Occipital lobe (tissue), 2 donors: ENCODE data around the gene PKLR. TPM values are rescaled to one million over a fixed set of nuclear protein-coding genes. Genes with fewer than 3 reads are reported as not detected.

Experiments
- DNase-seq: peaks from one replicate; lab custom pipeline; 2025; lab: John Stamatoyannopoulos, UW
- total RNA-seq: library from RNA; depleted of rRNA; stranded (reverse); fragments of >200 nt; gene quantifications from one replicate; pipeline ENCODE4 v1.2.3, GENCODE V29; 2014

The PKLR gene
- total RNA-seq, 1 donor from 2014 or later, result not detected

DNA sequence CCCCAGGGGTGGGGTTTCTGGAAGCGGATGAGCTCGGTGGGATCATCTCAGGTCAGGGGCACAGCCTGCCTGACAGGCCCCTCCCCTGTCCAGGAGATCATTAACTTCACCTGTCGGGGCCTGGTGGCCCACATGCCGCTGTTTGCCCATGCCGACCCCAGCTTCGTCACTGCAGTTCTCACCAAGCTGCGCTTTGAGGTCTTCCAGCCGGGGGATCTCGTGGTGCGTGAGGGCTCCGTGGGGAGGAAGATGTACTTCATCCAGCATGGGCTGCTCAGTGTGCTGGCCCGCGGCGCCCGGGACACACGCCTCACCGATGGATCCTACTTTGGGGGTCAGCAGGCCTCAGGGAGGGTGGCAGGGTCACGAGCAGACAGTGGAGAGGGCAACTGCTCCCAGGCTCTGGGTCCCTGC, 15.6 kb downstream of the PKLR start:
- no peak for DNase-seq

DNA sequence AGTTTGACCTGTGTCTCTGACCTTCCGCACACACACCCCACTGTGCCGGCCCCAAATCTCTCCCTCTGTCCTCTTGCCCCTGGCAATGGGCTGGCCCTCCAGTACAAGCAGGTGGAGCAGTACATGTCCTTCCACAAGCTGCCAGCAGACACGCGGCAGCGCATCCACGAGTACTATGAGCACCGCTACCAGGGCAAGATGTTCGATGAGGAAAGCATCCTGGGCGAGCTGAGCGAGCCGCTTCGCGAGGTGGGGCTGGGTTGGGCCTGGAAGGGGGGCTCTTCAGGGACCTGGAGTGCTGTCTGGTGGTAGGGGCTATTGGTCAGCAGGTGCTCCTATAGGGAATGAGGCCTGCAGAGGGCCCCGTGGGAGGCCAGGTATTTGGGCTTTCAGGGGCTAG, 16.2 kb downstream of the PKLR start:
- DNase-seq, result no peak

DNA sequence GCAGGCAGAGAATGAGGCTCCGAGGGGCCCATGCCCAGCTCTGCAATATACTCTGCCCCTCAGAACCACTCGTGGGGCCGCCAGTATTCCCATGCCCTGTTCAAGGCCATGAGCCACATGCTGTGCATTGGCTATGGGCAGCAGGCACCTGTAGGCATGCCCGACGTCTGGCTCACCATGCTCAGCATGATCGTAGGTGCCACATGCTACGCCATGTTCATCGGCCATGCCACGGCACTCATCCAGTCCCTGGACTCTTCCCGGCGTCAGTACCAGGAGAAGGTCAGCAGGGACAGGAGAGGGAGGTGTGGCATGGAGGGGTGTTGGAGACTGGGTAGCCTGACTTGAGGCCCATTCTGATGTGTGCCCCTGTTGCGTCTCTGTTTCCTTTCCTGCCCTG, 16.8 kb downstream of the PKLR start:
- DNase-seq, result no peak

DNA sequence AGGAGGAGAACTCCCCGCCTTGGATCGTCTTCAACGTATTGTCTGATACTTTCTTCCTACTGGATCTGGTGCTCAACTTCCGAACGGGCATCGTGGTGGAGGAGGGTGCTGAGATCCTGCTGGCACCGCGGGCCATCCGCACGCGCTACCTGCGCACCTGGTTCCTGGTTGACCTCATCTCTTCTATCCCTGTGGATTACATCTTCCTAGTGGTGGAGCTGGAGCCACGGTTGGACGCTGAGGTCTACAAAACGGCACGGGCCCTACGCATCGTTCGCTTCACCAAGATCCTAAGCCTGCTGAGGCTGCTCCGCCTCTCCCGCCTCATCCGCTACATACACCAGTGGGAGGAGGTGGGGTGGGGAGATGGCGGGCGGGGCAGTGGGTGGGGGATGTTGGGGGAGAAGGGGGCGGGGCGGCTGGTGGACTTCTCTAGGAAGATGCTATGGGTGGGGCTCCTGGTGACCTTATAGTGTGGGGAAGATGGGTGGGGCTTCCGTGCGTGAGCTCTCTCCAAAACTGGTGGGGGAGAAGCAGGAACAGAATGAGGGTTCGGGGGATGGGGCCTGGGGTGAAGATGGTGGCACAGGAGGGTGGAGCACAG, 18.6 kb downstream of the PKLR start:
- DNase-seq, result no peak

DNA sequence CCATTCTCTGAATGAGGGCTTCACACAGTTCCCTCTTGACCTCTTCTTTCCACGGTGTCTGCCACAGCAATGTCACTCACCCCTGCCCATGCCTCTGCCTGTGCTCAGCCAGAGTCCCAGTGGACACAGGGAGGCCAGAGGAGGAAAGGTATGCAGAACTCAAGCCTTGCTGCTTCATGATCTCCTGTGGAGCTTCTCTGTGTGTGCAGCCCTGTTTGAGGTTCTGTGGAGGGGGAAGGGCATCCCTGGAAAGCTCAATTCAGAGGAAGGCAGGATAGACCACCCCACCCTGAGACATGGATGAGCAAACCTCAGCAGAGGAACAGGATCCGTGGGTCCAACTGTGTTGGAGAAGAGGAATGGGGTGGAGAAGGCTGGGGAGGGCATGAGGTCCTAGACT, 22.0 kb downstream of the PKLR start:
- DNase-seq, result no peak

DNA sequence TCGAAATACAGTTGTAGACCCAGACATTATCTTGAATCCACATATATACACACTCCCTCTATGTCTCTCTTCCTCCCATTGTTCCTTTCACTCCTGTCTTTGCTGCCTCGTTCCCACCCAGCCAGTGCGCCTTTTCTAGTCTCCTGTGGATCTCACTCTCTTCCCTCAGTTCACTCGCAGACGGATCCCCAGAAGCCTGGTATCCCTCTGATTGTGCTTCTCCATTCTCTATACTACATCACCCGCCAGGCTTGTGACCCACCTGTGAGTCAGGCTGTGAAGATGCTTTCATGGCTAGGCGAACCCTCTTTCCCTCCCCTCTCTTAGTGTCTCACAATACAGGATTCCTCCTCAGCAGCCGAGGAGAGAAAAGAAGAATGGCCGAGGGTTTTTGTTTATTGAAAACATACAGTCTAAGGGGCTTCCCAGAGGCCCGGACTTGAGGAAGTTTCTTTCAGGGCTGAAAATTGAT, 22.5 kb downstream of the PKLR start:
- no peak for DNase-seq

DNA sequence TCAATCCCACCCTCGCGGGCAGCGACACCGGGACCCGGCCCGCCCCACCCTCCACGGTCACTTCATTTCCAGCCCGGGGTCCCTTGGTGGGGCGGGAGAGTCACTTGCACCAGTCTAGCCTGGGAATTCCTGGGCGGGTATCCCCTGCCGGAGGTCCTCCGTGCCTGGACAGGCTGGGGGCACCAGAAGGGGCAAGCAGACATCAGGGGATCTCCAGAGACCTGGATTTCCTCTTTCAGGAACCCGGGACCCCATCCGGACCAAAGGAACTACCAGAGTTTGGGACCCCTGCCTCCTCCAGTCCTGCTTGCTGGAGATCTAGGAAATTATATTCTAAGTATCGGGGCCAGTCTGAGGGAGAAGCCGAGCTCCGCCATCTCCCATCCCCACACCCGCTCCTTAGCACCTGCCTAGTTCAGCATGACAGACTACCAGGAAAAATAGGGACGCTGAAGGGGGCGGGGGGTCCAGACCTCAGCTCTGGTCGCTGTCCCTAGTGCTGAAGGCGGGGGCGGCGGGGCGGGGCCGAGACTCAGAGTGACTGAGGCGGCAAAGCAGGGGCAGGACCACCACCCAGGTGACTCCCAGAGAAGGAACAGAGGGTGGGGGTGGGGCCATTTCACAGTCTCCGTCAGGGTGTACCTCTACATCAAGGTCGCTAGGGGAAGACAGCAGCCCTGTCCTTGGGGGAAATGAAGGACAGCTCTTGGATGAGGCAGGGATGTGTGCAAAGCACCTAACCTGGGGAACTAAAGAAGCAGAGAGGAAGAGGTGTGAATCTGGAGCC, 23.1 kb downstream of the PKLR start:
- no peak for DNase-seq

DNA sequence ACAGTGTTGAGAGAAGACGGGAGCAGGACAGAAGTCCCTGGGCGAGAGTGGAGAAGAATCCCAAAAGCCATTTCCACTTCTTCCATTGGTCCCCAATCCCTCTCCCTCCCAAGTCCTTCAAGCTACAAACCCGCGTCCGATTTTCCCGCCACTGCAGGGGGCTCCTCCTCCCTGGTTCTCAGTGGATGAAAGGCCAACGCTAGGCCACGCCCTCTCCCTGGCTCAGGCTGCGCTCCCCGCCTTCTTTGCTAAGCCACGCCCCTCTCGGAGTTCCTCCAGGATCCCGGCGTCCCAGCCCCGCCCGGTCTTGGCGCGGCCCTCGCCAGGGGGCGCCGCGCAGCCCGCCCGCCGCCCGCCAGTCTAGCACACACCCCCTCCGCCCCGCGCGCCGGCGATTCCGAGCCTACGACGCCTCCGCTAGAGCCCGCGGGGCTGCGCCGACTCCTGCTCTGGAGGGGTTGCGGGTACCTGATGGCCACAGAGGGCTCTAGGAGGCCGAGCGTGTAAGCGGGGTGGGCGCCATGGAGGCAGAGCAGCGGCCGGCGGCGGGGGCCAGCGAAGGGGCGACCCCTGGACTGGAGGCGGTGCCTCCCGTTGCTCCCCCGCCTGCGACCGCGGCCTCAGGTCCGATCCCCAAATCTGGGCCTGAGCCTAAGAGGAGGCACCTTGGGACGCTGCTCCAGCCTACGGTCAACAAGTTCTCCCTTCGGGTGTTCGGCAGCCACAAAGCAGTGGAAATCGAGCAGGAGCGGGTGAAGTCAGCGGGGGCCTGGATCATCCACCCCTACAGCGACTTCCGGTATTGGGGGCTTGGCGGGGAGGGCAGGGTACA, 24.0 kb downstream of the PKLR start, which contains the start of gene HCN3:
Gene HCN3, plus strand, starts transcription at position 394 of the 832 bp plus-strand sequence. Its CDS starts 128 bp downstream, at position 522.
- peak; percentile 96 for DNase-seq

DNA sequence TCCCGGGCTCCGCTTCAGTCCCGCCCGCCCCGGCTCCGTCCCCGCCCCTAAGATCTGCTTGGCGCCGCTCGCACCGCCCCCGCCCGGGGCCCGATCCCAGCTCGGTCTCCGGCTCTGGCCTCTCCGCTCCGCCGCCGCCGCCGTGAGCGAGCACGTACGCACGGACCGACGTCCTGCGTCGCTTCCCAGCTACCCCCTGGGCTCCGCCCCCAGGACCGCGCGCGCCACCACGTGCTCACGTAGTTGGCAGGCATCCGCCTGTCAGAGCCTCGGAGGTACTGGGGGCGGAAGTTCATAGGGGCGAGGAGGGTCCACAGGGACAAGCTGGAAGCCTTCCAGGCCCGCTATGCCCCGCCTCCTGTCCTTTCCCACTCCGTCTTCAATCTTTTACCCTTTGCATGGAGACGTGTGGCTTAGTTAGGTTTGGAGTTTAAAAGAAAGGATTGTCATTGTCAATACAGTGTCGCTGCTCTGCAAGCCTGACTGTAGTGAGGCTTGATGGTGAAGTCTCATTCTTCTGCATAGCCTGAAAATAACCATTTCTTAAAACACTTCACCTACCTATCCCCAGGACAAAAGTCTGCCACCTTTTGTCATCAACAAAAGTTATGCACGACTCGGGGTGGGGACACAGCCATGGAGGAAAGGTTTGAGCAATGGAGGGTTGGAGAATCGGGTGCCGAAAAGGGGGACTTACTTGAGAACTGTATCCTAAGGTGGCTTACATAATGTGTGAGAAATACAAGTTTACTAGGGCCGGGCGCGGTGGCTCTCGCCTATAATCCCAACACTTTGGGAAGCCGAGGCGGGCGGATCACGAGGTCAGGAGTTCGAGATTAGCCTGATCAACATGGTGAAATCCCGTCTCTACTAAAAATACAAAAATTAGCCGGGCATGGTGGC, 27.6 kb downstream of the PKLR start, which contains the start of gene CLK2:
Gene CLK2, minus strand, starts transcription at position 162 of the 903 bp plus-strand sequence. CDS start 2,527 bp downstream, outside the sequence.
- peak; percentile 91 for DNase-seq

DNA sequence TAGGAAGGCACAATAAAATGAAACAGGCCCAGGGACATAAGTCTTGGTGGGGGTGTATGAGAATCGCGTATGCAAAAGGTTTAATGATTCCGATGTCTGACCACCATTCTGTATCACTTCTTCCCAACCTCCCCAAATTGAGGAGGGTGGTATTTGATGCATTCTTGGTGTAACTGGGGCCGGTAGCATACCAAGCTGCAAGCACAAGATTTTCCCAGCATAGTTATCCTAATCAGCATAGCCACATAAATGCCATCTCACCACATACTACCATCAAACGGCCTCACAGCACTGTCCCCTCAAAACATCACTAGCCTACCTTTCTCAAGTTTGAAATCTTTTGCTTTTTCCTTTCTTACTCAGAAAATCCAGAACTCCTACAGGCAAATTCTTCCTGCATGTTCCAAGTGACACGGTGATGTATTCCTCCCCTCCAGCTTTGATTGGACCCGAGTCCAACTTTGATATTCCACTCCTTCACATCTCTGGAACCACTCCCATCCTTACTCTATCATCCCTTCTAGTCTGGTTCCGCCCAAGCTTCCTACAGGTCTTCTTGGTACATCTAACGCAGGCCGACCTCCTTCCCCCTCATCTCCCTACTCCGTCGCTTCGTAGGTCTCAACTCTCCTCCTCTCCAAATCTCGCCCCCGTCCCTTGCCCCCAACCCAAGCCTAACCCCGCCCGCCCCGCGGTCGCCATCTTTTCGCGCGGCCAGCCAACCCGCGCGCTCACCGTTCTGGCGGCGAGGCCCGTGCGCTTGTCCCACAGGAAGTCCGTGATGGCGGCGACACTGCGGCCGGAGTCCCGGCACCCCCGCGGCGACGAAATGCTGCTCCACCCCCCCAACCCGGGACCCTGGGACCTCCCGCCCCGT, 28.5 kb downstream of the PKLR start:
- DNase-seq, result no peak

DNA sequence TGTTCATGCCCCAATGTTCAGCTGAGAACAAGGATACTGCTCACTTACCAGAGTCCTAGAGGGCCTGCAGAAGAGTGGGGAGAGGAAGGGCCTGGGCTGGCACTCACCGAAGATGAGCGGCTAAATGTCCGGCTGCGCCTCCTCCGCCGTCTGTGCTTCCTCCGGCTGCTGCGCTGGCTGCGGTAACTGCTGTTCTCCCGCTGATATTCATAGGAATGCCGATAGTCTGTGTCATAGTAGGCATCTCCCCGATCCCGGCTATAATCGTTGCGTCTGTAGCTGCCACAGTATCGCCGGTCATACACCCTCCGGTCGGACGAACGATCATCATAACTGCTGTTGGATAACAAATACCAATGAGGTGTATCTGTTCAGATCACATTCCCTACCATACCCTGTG, 31.9 kb downstream of the PKLR start:
- no peak for DNase-seq

DNA sequence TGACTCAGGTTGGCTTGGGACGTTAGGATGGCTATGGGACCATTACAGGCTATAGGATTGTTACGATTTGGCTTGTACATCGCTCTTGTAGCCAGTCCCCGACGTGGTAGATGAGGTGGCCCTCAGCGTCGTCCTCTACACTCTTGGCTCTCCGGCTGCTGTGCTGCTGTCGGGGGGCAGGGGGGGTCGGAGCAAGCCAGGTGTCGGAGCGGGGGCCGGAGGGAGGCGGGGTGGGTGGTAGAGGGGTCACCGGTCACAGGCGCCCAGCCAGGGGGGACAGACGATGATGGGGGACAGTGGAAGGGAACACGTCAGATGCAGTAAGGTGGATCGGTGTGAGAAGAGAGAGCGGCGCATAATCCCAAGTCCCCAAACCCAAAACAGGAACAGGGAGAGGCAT, 32.6 kb downstream of the PKLR start:
- DNase-seq, result no peak

DNA sequence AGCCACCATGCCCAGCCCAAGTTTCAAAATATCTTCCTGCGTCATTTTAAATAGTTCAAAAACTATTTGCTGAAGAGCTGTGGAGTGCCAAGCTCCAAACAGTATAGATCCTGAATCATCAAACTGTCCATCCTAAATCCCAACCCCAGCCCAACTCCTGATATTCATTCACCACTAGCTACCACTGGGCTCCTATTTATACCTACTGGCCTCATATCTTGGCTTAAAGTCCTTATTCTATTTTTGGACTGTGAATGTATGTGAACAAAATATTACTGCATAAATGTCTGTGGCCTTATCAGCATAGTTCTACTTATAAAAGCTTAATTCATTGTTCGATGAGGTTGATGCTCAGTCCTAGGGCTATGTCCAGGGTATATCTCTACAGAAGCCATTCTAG, 33.9 kb downstream of the PKLR start:
- no peak for DNase-seq

DNA sequence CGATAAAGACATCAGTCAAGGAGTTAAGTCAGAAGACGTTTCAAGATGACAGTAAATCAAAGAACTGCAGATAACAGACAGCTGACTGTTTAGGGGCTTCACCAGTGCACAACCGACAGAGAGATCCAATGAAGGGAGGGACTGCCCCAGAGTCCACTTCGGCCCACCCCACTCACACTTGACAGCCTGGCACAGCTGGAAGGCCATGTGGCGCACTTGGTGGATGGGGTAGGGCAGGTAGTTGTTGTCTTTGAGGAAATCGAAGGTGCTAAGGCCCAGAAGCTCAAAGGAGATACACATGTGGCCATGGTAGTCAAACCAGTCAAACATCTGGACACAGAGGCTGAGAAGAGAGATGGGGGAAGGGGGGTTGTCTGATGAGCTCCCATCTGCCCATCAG, 34.7 kb downstream of the PKLR start:
- DNase-seq, result no peak

DNA sequence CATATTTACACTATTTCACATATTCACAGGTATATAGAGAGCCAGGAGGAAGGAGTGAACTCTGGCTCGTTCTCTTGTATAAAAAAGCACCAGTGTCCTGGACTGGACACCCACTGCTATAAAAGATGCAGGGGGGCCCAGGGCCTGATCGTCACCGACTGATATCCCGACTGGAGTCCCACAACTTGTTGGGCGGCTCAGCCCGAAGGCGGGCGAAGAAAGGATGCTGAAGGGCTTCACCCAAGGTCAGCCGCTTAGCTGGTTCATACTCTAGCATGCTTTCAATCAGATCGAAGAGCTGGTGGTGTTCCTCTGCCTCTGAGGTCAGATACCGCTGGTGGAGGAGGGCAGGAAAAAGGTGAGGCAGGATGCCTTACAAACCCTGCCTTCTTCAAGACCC, 38.2 kb downstream of the PKLR start:
- no peak for DNase-seq

DNA sequence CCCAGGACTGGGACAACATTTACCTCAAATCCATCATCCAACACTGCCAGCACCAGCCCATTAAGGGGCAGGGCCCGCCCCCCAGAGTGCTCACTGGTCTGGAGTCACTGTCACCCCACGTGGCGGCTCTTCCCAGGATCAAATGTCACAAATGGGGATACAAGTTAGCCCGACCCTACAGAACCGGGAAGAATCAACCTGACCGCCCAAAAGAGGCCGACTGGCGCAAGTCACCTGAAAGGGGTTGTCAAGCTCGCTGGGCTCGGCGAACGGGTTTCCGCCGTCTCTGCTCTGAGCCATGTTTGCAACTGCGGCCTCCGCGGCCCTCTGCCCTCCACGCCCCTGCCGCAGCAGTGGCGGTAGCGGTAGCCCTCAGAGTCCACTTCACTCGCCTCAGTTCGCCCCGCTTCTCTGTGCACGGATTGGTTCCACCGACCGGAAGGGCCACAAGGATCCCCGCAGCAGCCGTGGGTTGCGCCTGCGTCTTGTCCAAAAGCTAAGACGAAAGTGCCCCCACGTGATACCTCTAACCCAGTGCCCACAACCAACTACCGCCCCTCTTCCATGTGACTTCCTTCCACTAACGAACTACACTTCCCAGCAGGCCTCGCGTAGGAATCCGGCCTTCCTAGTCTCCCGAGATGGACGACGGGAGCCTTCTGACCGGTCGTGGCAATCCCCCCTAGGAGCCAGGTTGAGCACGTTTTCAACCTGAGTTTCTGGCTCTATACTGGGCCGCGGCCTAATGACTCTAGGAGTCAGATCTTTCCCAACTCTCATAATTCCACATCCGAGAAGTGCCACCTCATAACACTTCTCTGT, 39.2 kb downstream of the PKLR start, which contains the start of gene SCAMP3:
Gene SCAMP3, minus strand, starts transcription at position 509 of the 822 bp plus-strand sequence. Its CDS starts 209 bp downstream, at position 300.
- DNase-seq, result peak; percentile 94

DNA sequence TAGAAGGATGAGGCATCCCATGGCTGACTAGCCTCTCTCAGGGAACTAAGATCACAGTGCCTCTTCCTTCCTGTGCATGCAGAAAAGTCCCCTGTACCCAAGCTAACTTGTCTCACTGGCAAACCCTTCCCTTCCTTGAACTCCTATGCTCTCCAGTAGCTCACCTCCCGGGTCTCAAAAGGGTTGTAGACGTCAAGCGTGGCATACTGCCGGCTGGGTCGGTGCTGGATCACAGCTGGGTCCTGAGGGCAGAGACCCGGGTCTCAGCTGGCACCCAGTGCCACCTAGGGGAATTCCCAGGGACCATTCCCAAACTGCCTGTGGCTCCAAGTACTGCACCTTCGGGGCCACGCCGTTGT, 39.8 kb downstream of the PKLR start:
- no peak for DNase-seq

DNA sequence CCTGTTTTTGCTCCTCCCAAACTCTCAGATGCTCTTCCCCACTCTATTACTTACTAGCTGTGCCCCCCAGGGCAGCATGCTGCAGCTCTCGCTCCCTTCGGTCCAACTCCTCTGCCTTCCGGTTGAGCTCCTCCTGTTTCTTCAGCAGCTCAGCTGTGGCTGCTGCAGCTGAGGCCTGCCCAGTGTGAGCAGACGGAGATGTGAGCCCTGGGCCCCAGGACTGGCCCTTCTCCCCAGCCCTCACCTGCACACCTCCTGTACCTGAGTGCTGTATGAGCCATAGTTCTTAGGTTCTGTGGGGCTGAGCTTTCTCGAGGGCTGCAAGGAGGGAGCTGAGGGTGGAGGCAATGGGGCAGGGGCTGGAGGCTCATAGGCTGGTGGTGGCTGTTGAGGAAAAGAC, 41.0 kb downstream of the PKLR start:
- no peak for DNase-seq
